A549 treated with Mapracorat at 1 μM for 4 hours (cell line): ENCODE data around the gene IPO13. TPM values are rescaled to one million over a fixed set of nuclear protein-coding genes. Genes with fewer than 3 reads are reported as not detected.

ENCODE experiments used
- total RNA-seq: library from RNA; stranded (reverse); fragments of 200-300 nt; extraction: Qiagen RNA extraction; gene quantifications from 5 replicates; pipeline ENCODE4 v1.2.3, GENCODE V29; 2022

IPO13 gene, protein sequence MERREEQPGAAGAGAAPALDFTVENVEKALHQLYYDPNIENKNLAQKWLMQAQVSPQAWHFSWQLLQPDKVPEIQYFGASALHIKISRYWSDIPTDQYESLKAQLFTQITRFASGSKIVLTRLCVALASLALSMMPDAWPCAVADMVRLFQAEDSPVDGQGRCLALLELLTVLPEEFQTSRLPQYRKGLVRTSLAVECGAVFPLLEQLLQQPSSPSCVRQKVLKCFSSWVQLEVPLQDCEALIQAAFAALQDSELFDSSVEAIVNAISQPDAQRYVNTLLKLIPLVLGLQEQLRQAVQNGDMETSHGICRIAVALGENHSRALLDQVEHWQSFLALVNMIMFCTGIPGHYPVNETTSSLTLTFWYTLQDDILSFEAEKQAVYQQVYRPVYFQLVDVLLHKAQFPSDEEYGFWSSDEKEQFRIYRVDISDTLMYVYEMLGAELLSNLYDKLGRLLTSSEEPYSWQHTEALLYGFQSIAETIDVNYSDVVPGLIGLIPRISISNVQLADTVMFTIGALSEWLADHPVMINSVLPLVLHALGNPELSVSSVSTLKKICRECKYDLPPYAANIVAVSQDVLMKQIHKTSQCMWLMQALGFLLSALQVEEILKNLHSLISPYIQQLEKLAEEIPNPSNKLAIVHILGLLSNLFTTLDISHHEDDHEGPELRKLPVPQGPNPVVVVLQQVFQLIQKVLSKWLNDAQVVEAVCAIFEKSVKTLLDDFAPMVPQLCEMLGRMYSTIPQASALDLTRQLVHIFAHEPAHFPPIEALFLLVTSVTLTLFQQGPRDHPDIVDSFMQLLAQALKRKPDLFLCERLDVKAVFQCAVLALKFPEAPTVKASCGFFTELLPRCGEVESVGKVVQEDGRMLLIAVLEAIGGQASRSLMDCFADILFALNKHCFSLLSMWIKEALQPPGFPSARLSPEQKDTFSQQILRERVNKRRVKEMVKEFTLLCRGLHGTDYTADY
- total RNA-seq = 10.7 to 18.0 TPM (median 15.0 TPM) in 5 replicates

GRCh38 chr1:43946236-43947060 lies at the start of gene IPO13:
Gene IPO13 (plus strand): TSS chr1:43946950. CDS start chr1:43947601, 651 bp downstream.

GRCh38 chr1:43933386-43934100 lies 13.2 kb upstream of the IPO13 start, which contains the start of gene ARTN:
Gene ARTN (plus strand): TSS chr1:43933801. CDS start chr1:43935657, 1,856 bp downstream.

DNA sequence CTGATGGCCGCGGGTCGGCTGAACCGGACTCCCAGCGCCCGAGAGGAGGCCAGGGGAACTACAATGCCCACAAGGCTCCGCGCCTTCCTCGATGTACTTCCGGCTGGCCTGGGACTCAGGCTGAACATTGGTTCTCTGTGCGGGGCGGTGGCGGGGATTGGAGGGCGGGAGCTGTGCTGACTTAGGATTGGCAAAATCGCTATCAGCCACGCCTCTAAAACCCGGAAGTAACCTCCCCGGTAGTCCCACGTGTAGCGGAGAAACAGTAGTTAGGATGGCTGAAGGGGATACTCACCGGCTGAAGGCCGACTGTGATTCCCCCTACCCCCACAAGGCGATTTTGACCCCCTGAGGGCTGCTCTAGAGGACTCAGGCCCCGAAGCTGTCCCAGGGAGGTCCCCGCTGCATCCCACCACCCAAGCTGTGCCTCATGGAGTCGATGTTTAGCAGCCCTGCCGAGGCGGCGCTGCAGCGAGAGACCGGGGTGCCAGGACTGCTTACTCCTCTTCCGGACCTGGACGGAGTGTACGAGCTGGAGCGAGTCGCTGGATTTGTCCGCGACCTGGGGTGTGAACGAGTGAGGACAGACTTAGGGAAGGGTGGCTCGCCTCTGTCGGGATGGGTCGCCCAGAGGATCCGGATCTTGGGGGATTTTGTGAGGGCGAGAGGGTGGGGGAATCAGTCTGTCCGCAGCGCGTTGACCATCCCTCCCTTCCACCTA lies 23.2 kb downstream of the IPO13 start, which contains the start of gene DPH2:
DPH2 (plus strand) TSS at position 265 of the 721 bp plus-strand sequence; CDS start at position 431, 166 bp downstream.

DNA sequence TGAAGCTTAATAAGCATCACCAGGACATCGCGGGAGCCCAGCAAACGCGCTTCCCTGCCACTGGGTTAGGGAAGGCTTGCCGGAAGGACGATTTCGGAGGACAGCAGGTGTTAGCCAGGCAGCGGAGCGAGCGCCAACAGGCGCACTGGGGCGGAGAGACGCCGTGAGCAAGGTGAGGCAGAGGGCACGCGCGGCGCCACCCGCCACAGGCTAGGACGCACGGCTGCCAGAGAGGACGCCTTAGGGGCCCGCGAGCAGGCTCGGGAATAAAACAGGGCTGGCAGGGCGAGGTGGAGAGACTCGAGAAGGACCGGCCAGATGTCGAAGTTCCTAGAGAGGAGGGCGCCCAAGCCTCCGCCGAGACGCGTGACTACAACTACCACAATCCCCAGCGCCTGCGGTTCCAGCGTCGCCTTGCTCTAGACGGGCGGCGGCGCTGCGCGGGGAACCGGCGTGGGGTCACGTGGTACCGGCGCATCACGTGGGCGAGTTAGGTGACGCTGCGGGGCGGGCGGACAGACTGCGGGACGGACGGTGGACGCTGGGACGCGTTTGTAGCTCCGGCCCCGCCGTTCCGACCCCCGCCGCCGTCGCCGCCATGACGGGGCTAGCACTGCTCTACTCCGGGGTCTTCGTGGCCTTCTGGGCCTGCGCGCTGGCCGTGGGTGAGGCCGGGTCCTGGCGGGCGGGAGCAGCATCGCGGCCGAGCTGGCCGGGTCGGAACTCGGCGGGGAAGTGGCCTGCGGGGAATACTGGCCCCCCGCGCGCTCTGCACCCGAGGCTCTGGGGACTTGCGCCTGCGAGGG lies 27.9 kb downstream of the IPO13 start, which contains the start of gene ATP6V0B:
ATP6V0B (plus strand) TSS at position 518 of the 806 bp plus-strand sequence; CDS start at position 599, 81 bp downstream.

GRCh38 chr1:43978551-43979260 lies 32.0 kb downstream of the IPO13 start, which contains the start of gene B4GALT2:
Gene B4GALT2 (plus strand): TSS chr1:43979210. CDS start chr1:43981161, 1,951 bp downstream.

DNA sequence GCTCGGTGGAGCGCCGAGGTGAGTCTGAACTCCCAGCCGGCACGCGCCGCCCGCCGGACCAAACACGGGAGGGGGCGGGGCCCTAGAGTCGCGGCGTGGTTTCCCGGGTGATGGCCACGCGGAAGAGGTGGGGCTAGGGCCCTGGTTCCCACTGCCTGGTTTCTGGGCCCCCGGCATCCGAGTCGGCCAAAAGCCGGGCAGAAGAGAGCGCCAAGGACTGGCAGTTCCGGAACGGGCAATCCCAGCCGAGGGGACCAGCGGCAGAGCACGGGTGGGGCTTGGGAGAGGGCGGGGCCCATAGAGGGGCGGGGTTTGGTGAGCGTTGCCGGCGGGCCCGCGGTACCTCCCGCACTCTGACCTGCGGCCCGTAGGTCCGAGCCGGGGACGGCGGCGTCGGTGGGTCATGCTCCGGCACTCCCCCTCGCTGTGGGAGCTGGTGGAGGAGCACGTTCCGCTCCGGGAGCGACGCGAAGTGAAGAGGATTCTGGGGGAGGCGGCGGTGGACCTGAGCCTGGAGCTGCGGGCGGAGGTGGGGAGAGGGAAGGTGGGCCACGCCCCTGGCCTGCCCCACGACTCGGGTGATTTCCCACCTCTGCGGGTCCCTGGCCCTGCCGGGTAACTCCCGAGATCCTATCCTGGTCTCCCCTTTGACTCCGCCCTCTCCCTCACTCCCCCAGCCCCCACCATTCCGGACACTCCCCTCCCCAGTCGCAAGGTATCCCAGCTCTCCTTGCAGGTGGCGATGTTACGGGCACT lies 44.9 kb downstream of the IPO13 start, which contains the start of gene CCDC24:
CCDC24 (plus strand) TSS at position 124 of the 756 bp plus-strand sequence; CDS start at position 404, 280 bp downstream.

Other genes with a start within 250 kb of the IPO13 start
- 1.9 to 3.2 TPM (median 2.7 TPM) in 5 replicates for gene ST3GAL3, start 239.4 kb upstream of the IPO13 start, total RNA-seq
- gene ARTN, start 13.1 kb upstream of the IPO13 start, total RNA-seq = 0.14 to 0.61 TPM (median 0.35 TPM) in 5 replicates
- 35.5 to 40.8 TPM (median 36.0 TPM) in 5 replicates for gene DPH2, start 23.1 kb downstream of the IPO13 start, total RNA-seq
- 93.3 to 160 TPM (median 139 TPM) in 5 replicates for gene ATP6V0B, start 28.0 kb downstream of the IPO13 start, total RNA-seq
- gene B4GALT2, start 32.3 kb downstream of the IPO13 start, total RNA-seq = 49.9 to 72.4 TPM (median 69.2 TPM) in 5 replicates
- 5.8 to 9.1 TPM (median 7.8 TPM) in 5 replicates for gene CCDC24, start 44.6 kb downstream of the IPO13 start, total RNA-seq
- 11.5 to 16.0 TPM (median 13.8 TPM) in 5 replicates for gene SLC6A9, start 84.5 kb downstream of the IPO13 start, total RNA-seq
- 0.41 to 0.61 TPM (median 0.48 TPM) in 5 replicates for gene KLF17, start 171.9 kb downstream of the IPO13 start, total RNA-seq
- 0.08 TPM in 1 of 5 replicates, not detected in the others for gene KLF18, start 194.7 kb downstream of the IPO13 start, total RNA-seq